Endothelial cell of umbilical vein (primary cell): Measurements from ENCODE around the gene COMT.

Source experiments
- CTCF ChIP-seq, 2 donors: IDR thresholded peaks; 1 replicate in 1 of 2; 2 replicates in 1 of 2; pipeline ENCODE4 v1.5.1; 2011; ENCODE audit warnings: low read length in 2 of 2, mild to moderate bottlenecking in 2 of 2, moderate library complexity in 2 of 2, control low read depth in 1 of 2, inconsistent platforms in 1 of 2, low read depth in 1 of 2; ENCODE audit not compliant: insufficient read depth in 1 of 2; ENCODE audit errors: extremely low read depth in 1 of 2
- EZH2 ChIP-seq: IDR thresholded peaks from 2 replicates; pipeline ENCODE4 v1.6.1; 2012; ENCODE audit warnings: borderline replicate concordance, low read depth, mild to moderate bottlenecking, moderate library complexity, low read length, inconsistent platforms; ENCODE audit not compliant: severe bottlenecking
- GATA2 ChIP-seq: IDR thresholded peaks from 2 replicates; pipeline ENCODE4 v1.7.0; 2011; ENCODE audit warnings: low read depth, mild to moderate bottlenecking, moderate library complexity, mixed read lengths, low read length; ENCODE audit not compliant: insufficient read length, insufficient read depth
- MYC ChIP-seq: IDR thresholded peaks from one replicate; pipeline ENCODE4 v1.6.1; 2011; ENCODE audit warnings: mild to moderate bottlenecking, low read depth, low read length
- POLR2A ChIP-seq: IDR thresholded peaks from 2 replicates; pipeline ENCODE4 v1.6.1; 2012; ENCODE audit warnings: low read depth, mild to moderate bottlenecking, control low read depth, low read length
- POLR2AphosphoS5 ChIP-seq: IDR thresholded peaks from 2 replicates; pipeline ENCODE4 v1.6.1; 2012; ENCODE audit warnings: low read depth, mild to moderate bottlenecking, control low read depth, low read length, moderate library complexity; ENCODE audit not compliant: insufficient read depth
- TF ChIP-seq, protein P1 (sequence below): IDR thresholded peaks from 2 replicates; pipeline ENCODE4 v1.6.1; 2011; ENCODE audit not compliant: insufficient read depth, insufficient read length

- TF ChIP-seq CTCF (IDR thresholded peaks at IDR 0.05; ENCODE audit: extremely low read depth in 1 of 2, insufficient read depth in 1 of 2, low read depth in 1 of 2, low read length in 2 of 2) (no peak), GATA2 (no peak), POLR2A (no peak), POLR2AphosphoS5 (no peak), MYC (no peak), EZH2 (no peak)
- TF ChIP-seq, protein P1, sequence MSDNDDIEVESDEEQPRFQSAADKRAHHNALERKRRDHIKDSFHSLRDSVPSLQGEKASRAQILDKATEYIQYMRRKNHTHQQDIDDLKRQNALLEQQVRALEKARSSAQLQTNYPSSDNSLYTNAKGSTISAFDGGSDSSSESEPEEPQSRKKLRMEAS = no peak
These were observed 38.1 kb upstream of the COMT start for GRCh38 chr22:19903513-19903912.
